Measurements from ENCODE around the gene CISH. TPM values are rescaled to one million over a fixed set of nuclear protein-coding genes. Genes with fewer than 3 reads are reported as not detected.
A peak's percentile ranks its signal among the peaks of the same experiment; 100 is the strongest.

The CISH gene
- total RNA-seq, 2 donors from 2014 or later: 4.7 to 9.9 TPM

DNA sequence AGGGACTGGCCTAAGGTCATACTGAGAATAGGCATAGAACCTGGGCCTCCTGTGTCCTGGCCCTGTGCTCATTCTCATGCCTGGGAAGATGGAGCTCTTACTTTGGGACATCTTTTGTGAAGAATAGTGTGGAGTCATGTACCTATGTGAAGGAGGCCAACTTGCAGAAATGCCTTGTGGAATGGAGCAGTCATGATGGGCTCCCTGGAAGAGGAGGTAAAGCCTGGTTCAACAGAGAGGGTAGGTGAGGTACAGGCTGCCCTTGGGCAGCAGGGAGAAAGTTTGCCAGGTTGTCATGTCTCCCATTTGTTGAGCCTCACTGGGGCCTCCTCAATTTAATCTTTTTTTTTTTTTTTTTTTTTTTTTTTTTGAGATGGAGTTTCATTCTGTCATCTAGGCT lies 23.5 kb upstream of the CISH start:
- Histone ChIP-seq H3K4me1 (peaks cover 0 to 75% of the 10 kb centered on the region in 2 donors), H3K36me3 (peaks cover 4% of the 10 kb centered on the region), H3K9me3 (no peaks in the 10 kb centered on the region), H3K4me3 (no peak overlapping the region), H3K27me3 (no peaks in the 10 kb centered on the region), H3K27ac (no peak overlapping the region)
- TF ChIP-seq, protein P1, sequence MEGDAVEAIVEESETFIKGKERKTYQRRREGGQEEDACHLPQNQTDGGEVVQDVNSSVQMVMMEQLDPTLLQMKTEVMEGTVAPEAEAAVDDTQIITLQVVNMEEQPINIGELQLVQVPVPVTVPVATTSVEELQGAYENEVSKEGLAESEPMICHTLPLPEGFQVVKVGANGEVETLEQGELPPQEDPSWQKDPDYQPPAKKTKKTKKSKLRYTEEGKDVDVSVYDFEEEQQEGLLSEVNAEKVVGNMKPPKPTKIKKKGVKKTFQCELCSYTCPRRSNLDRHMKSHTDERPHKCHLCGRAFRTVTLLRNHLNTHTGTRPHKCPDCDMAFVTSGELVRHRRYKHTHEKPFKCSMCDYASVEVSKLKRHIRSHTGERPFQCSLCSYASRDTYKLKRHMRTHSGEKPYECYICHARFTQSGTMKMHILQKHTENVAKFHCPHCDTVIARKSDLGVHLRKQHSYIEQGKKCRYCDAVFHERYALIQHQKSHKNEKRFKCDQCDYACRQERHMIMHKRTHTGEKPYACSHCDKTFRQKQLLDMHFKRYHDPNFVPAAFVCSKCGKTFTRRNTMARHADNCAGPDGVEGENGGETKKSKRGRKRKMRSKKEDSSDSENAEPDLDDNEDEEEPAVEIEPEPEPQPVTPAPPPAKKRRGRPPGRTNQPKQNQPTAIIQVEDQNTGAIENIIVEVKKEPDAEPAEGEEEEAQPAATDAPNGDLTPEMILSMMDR (IDR thresholded peaks at IDR 0.05): no peak
- no peak for DNase-seq (ENCODE audit: low spot score)

DNA sequence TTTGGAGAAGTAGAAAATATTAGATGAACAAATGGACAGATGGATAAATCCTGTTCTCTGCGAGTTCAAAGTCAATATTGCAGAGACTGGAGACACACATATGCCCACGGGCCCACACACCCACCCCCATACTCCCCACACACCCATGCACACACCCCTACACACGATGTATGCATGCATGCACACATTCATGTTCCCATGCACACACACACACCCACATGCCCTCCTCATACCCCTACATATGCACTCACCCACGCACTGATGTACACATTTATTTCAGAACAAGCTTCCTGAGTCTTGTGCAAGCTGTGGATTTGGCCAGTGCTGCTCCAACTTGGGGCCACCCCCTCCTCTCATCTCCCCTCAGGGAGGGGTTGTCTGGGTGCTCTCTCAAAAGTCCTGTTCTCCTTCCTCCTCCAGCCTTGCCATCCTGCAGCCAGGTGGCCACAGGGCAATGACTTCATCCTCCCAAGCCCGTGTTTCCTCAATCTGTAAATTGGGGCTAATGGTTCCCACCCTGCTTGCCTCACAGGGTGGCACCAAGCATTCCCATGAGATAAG lies 21.7 kb upstream of the CISH start:
- no peaks in the 10 kb centered on the region for H3K9me3 ChIP-seq
- H3K4me1 ChIP-seq: peaks cover 0 to 79% of the 10 kb centered on the region in 2 donors
- H3K4me3 ChIP-seq: no peak overlapping the region
- DNase-seq (ENCODE audit: low spot score): no peak
- H3K27me3 ChIP-seq: no peaks in the 10 kb centered on the region
- TF ChIP-seq, protein P1 (IDR thresholded peaks at IDR 0.05): no peak
- peak overlapping the region in 1 of 2 donors; percentile 16 for H3K27ac ChIP-seq
- no peaks in the 10 kb centered on the region for H3K36me3 ChIP-seq

DNA sequence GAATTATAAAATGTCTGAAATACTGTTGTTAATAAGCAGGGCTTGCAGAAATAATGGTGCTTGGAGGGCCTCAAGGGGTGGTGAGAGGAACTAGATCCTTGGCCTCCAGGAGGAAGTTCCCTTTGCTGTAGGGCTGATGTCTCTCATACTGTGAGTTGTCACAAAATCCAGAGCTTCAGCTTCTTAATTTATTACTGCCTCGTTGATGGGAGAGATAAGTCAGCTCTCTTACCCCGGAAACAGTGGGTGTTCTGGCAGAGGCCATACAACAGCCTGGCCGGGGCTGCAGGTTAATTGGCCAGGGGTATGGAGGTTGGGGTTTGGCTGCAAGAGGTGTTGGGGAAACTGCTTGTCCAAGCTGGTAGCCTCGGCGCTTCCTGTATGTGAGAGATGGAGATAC lies 20.9 kb upstream of the CISH start:
- H3K9me3 ChIP-seq: no peaks in the 10 kb centered on the region
- TF ChIP-seq, protein P1 (IDR thresholded peaks at IDR 0.05): no peak
- H3K27ac ChIP-seq: peak overlapping the region; percentile 26 to 56
- peaks cover 0 to 79% of the 10 kb centered on the region in 2 donors for H3K4me1 ChIP-seq
- H3K4me3 ChIP-seq: no peak overlapping the region
- H3K27me3 ChIP-seq: no peaks in the 10 kb centered on the region
- H3K36me3 ChIP-seq: no peaks in the 10 kb centered on the region
- DNase-seq (ENCODE audit: low spot score): no peak

DNA sequence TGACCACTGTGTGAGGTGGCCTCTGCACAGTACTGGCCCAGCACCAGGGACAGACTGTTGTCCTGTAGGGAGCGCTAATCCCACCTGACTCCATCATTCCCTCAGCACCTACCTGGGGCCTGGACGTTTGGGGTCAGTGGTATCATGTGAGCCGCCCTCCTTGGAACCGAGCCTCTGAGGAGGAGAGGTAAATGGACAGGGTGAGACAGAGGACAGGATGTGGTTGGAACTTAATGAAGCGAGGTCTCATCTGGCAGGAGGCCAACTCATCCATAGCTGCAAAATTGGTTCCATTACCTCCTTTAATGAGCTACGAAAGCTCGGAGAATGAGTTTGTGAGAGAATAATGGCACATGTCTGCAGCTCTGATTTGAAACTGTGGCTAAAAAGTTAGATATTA lies 19.3 kb upstream of the CISH start:
- Histone ChIP-seq H3K36me3 (no peaks in the 10 kb centered on the region), H3K4me3 (no peak overlapping the region), H3K27ac (peak overlapping the region; percentile 6 to 97), H3K4me1 (peaks cover 0 to 81% of the 10 kb centered on the region in 2 donors), H3K27me3 (no peaks in the 10 kb centered on the region), H3K9me3 (no peaks in the 10 kb centered on the region)
- TF ChIP-seq, protein P1 (IDR thresholded peaks at IDR 0.05): no peak
- DNase-seq (ENCODE audit: low spot score): no peak

DNA sequence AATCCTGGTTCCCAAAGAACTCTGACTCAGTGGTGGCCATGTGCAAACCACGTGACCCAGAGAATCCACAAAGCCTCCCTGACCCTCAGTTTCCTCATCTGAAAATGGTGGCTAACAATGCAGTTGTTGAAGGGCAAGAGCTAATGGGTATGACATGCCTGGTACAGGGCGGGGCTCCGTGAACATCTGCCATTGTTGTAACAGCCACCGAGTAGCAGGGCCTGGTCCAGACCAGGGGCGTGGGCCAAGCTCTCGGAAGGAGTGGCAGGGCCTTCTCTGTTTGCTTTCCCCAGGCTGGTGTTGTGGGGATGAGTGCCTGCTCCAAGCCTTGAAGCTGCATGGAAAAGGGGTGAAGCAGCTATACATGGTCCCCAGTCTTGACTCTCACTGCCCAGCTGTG lies 18.8 kb upstream of the CISH start:
- no peak for DNase-seq (ENCODE audit: low spot score)
- Histone ChIP-seq H3K27ac (peak overlapping the region; percentile 13 to 97), H3K4me1 (peaks cover 0 to 84% of the 10 kb centered on the region in 2 donors), H3K4me3 (no peak overlapping the region), H3K27me3 (no peaks in the 10 kb centered on the region), H3K36me3 (no peaks in the 10 kb centered on the region), H3K9me3 (no peaks in the 10 kb centered on the region)
- TF ChIP-seq, protein P1 (IDR thresholded peaks at IDR 0.05): no peak

DNA sequence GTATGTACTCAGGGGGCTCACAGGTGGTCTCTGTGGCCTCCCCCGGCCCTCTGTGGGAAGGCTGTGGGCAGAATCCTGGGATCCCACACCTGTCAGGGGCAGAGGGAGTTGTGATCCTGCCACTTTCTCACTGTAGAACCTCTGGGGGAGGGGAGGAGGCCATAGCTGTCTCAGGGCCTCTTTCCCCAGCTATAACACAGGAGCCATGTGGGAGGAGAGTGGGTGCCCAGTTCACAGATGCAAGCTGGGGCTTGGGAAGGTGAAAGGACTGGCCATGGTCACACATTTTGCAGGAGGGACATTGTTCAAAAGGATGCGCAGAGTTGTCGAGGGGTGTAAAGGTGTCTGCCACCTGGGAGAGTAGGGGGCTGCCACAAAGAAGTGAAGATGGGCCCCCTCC lies 17.0 kb upstream of the CISH start:
- TF ChIP-seq, protein P1 (IDR thresholded peaks at IDR 0.05): no peak
- no peak for DNase-seq (ENCODE audit: low spot score)
- peaks cover 0 to 96% of the 10 kb centered on the region in 2 donors for H3K4me1 ChIP-seq
- H3K9me3 ChIP-seq: no peaks in the 10 kb centered on the region
- H3K4me3 ChIP-seq: no peak overlapping the region
- H3K36me3 ChIP-seq: no peaks in the 10 kb centered on the region
- H3K27me3 ChIP-seq: no peaks in the 10 kb centered on the region
- H3K27ac ChIP-seq: peak overlapping the region; percentile 79 to 97

Data from right atrium auricular region (tissue), 2 donors.